HG03575 (cell line): ENCODE results near the gene PSMG1.
"Not testable (repeated sequence)": the region's sequence is repeated elsewhere in the genome, so short reads cannot be mapped to it uniquely, and the experiment has no call there.

Source experiments
- ATAC-seq: cut with Tn5 transposase; IDR thresholded peaks from one replicate; pipeline ENCODE4 v1.9.1; 2021; ENCODE audit not compliant: unreplicated experiment, insufficient number of reproducible peaks, low FRiP score; ENCODE audit errors: extremely low read depth

Gene PSMG1

GRCh38 chr21:39183272-39184049 lies at the start of gene PSMG1:
Gene PSMG1 (minus strand): TSS chr21:39183451. CDS start chr21:39183385, 66 bp downstream.
- ATAC-seq: peak; percentile 37

GRCh38 chr21:39232861-39233291 lies 49.6 kb upstream of the PSMG1 start:
- no peak for ATAC-seq

- ATAC-seq: no peak
These were observed 41.7 kb upstream of the PSMG1 start for GRCh38 chr21:39224930-39225329.

- ATAC-seq: no peak
These were observed 38.8 kb upstream of the PSMG1 start for GRCh38 chr21:39221997-39222486.

- ATAC-seq: no peak
These were observed 38.2 kb upstream of the PSMG1 start for GRCh38 chr21:39221282-39221996.

- ATAC-seq: not testable (repeated sequence)
These were observed 37.6 kb upstream of the PSMG1 start for GRCh38 chr21:39220875-39221274.

- no peak for ATAC-seq
These were observed 36.9 kb upstream of the PSMG1 start for GRCh38 chr21:39220150-39220549.

GRCh38 chr21:39218082-39218409 lies 34.8 kb upstream of the PSMG1 start:
- ATAC-seq: no peak

GRCh38 chr21:39217356-39218081 lies 34.3 kb upstream of the PSMG1 start:
- no peak for ATAC-seq

GRCh38 chr21:39216290-39216689 lies 33.0 kb upstream of the PSMG1 start:
- ATAC-seq: no peak

- no peak for ATAC-seq
These were observed 31.8 kb upstream of the PSMG1 start for GRCh38 chr21:39215078-39215477.

GRCh38 chr21:39209334-39209688 lies 26.1 kb upstream of the PSMG1 start:
- ATAC-seq: no peak

GRCh38 chr21:39208624-39209333 lies 25.5 kb upstream of the PSMG1 start:
- ATAC-seq: no peak

GRCh38 chr21:39204134-39204533 lies 20.9 kb upstream of the PSMG1 start:
- no peak for ATAC-seq

- no peak for ATAC-seq
These were observed 15.5 kb upstream of the PSMG1 start for GRCh38 chr21:39198800-39199199.

GRCh38 chr21:39197448-39198233 lies 14.4 kb upstream of the PSMG1 start:
- ATAC-seq: no peak

GRCh38 chr21:39196838-39197237 lies 13.6 kb upstream of the PSMG1 start:
- ATAC-seq: no peak

GRCh38 chr21:39196310-39196709 lies 13.1 kb upstream of the PSMG1 start:
- ATAC-seq: no peak
